Measurements from ENCODE around the gene CD4.

The CD4 gene

DNA sequence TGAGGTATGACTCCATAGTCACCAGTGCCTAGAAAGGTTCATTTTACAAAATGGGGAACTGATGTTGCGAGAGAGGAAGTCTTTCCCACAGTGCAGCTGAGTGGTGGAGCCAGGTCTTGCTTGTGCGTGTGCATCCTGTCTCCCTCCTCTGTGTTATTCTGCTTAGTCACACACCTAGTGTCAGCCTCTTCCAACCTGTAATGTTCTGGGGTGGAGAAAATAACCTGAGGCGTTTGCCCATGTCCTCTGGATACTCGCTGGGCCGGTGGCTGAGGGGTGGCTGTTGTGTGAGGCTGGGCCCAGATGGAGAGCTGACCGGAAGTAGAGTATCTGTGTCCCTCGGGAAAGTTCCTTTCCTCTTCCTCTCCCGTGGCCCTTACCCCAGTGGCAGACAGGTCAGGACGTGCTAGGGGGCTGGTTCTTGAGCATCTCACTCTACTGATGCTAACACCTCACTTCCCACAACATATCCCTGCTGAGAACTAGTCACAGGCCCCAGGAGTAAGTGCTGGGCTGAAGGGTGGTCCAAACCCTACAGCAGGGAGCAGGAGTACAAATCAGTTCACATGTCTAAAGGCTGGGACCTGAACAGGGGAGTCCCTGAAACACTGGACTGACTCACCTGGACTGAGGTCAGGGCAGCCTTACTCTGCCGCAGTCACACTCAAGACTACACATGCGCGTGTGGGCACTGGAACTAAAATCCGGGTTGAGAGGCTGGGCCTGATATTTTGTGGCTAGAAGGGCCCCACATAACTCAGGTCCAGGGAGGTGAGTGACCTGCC is 43.4 kb upstream of the CD4 start:
- H3K27ac ChIP-seq (ENCODE audit: low read depth, low read length): no peak overlapping the region

DNA sequence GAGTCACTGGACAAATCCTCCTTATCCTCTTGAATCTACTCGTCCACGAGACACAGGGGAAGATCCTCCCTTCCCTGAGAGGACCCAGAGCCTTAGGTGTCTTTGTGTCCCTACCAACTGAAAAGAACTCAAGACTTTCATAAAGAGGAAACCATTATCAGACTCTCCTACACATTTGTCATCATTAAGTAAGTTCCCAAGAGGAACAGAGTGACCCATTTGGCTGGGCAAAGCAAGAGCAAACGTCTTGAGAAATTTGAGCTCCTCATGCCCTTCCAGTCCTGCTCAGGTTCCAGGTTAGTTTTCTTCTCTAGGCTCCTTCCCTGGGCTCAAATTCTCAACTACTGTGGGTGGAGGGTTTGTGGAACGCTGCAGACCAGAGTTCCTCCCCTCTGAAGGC is 42.1 kb upstream of the CD4 start:
- no peaks in the 10 kb centered on the region for H3K27me3 ChIP-seq (ENCODE audit: low read length)
- no peak overlapping the region for H2AFZ ChIP-seq (ENCODE audit: low read depth, low read length, severe bottlenecking)
- H3K79me2 ChIP-seq (ENCODE audit: insufficient read depth, low read length): peaks cover under 1% of the 10 kb centered on the region; the same call in 1 of the 2 replicates
- no peak overlapping the region for H3K4me2 ChIP-seq (ENCODE audit: low read depth, low read length, poor library complexity, severe bottlenecking)
- H4K20me1 ChIP-seq (ENCODE audit: low read depth, low read length): no peaks in the 10 kb centered on the region
- H3K27ac ChIP-seq (ENCODE audit: low read depth, low read length): no peak overlapping the region
- H3K4me3 ChIP-seq (ENCODE audit: insufficient read depth, low read length, poor library complexity, severe bottlenecking): no peak overlapping the region
- H3K9me3 ChIP-seq (ENCODE audit: insufficient read depth, low read length): no peaks in the 10 kb centered on the region
- H3K9me2 ChIP-seq (replicated peaks; ENCODE audit: insufficient read depth, low read length): no peaks in the 10 kb centered on the region
- TF ChIP-seq, protein P1, sequence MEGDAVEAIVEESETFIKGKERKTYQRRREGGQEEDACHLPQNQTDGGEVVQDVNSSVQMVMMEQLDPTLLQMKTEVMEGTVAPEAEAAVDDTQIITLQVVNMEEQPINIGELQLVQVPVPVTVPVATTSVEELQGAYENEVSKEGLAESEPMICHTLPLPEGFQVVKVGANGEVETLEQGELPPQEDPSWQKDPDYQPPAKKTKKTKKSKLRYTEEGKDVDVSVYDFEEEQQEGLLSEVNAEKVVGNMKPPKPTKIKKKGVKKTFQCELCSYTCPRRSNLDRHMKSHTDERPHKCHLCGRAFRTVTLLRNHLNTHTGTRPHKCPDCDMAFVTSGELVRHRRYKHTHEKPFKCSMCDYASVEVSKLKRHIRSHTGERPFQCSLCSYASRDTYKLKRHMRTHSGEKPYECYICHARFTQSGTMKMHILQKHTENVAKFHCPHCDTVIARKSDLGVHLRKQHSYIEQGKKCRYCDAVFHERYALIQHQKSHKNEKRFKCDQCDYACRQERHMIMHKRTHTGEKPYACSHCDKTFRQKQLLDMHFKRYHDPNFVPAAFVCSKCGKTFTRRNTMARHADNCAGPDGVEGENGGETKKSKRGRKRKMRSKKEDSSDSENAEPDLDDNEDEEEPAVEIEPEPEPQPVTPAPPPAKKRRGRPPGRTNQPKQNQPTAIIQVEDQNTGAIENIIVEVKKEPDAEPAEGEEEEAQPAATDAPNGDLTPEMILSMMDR (IDR thresholded peaks at IDR 0.05; ENCODE audit: insufficient read depth, low read length, poor library complexity, severe bottlenecking): no peak
- TF ChIP-seq EZH2phosphoT487 (conservative IDR thresholded peaks at IDR 0.05; ENCODE audit: low read length): no peak
- no peaks in the 10 kb centered on the region for H3F3A ChIP-seq (ENCODE audit: insufficient read depth)
- H3K36me3 ChIP-seq (ENCODE audit: low read length): no peaks in the 10 kb centered on the region
- no peak overlapping the region for H3K9ac ChIP-seq (ENCODE audit: low read length)

More for the DNA sequence above, 43.4 kb upstream of the CD4 start:
- Histone ChIP-seq H4K20me1 (ENCODE audit: low read depth, low read length) (no peaks in the 10 kb centered on the region), H3K4me2 (ENCODE audit: low read depth, low read length, poor library complexity, severe bottlenecking) (no peak overlapping the region), H3K9me2 (replicated peaks; ENCODE audit: insufficient read depth, low read length) (no peaks in the 10 kb centered on the region), H3K27me3 (ENCODE audit: low read length) (no peaks in the 10 kb centered on the region), H3K79me2 (ENCODE audit: insufficient read depth, low read length) (no peaks in the 10 kb centered on the region), H3K9me3 (ENCODE audit: insufficient read depth, low read length) (no peaks in the 10 kb centered on the region), H3K4me3 (ENCODE audit: insufficient read depth, low read length, poor library complexity, severe bottlenecking) (no peak overlapping the region), H3K36me3 (ENCODE audit: low read length) (no peaks in the 10 kb centered on the region), H3F3A (ENCODE audit: insufficient read depth) (0 out of 2 replicates have a peak, but pooled peaks cover 2% of the 10 kb centered on the region), H3K9ac (ENCODE audit: low read length) (no peak overlapping the region), H2AFZ (ENCODE audit: low read depth, low read length, severe bottlenecking) (no peak overlapping the region)
- no peak for TF ChIP-seq EZH2phosphoT487 (conservative IDR thresholded peaks at IDR 0.05; ENCODE audit: low read length)
- TF ChIP-seq, protein P1 (IDR thresholded peaks at IDR 0.05; ENCODE audit: insufficient read depth, low read length, poor library complexity, severe bottlenecking): no peak

DNA sequence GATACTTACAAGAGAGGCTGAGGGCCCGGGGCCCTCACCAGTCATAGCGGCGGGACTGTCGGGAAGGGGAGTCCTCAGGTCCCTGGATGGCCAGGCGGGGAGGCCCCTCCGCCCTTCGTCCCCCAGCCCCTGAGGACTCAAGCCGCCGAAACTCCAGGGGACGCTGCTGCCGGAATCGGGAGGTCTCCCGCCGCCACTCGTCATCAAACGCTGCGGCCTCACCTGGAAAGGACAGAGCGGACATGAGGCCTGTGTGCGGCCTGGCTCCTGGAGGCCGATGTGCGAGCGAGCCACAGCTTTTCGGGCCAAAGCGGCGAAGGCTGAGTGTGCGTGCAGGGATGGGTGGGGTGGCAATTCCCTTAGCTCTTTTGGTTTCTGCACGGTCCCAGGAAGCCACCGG is 40.6 kb upstream of the CD4 start:
- TF ChIP-seq, protein P1 (IDR thresholded peaks at IDR 0.05; ENCODE audit: insufficient read depth, low read length, poor library complexity, severe bottlenecking): no peak
- no peak for TF ChIP-seq EZH2phosphoT487 (conservative IDR thresholded peaks at IDR 0.05; ENCODE audit: low read length)
- Histone ChIP-seq H3K9me2 (replicated peaks; ENCODE audit: insufficient read depth, low read length) (no peaks in the 10 kb centered on the region), H3K79me2 (ENCODE audit: insufficient read depth, low read length) (peaks cover 7% of the 10 kb centered on the region), H3K9me3 (ENCODE audit: insufficient read depth, low read length) (no peaks in the 10 kb centered on the region), H2AFZ (ENCODE audit: low read depth, low read length, severe bottlenecking) (no peak overlapping the region), H3F3A (ENCODE audit: insufficient read depth) (no peaks in the 10 kb centered on the region), H3K27ac (ENCODE audit: low read depth, low read length) (no peak overlapping the region), H3K9ac (ENCODE audit: low read length) (no peak overlapping the region), H4K20me1 (ENCODE audit: low read depth, low read length) (no peaks in the 10 kb centered on the region), H3K4me3 (ENCODE audit: insufficient read depth, low read length, poor library complexity, severe bottlenecking) (no peak overlapping the region), H3K4me2 (ENCODE audit: low read depth, low read length, poor library complexity, severe bottlenecking) (no peak overlapping the region), H3K36me3 (ENCODE audit: low read length) (no peaks in the 10 kb centered on the region), H3K27me3 (ENCODE audit: low read length) (no peaks in the 10 kb centered on the region)
